Smooth muscle cell (in vitro differentiated cells): Measurements from ENCODE around the gene AKAP9. TPM values are rescaled to one million over a fixed set of nuclear protein-coding genes. Genes with fewer than 3 reads are reported as not detected.
"Not testable (repeated sequence)": the region's sequence is repeated elsewhere in the genome, so short reads cannot be mapped to it uniquely, and the experiment has no call there.

Experiments used
- DNase-seq: peaks from one replicate; lab custom pipeline; 2025; ENCODE audit not compliant: unreplicated experiment; lab: John Stamatoyannopoulos, UW
- H2AFZ ChIP-seq: fragments of 200-600 bp; sonication (generic); 2 replicates; pipeline ENCODE4 v1.6.0; 2016; ENCODE audit warnings: antibody characterized with exemption, low read depth, mild to moderate bottlenecking
- H3F3A ChIP-seq: fragments of 200-600 bp; sonication (generic); 2 replicates; pipeline ENCODE4 v1.6.0; 2017; ENCODE audit warnings: antibody characterized with exemption, low read depth
- H3K27ac ChIP-seq: fragments of 200-600 bp; sonication (generic); 2 replicates; pipeline ENCODE4 v1.5.1; 2016; ENCODE audit warnings: low read depth, mild to moderate bottlenecking
- H3K27me3 ChIP-seq: fragments of 200-600 bp; sonication (generic); 2 replicates; pipeline ENCODE4 v1.6.1; 2016; ENCODE audit warnings: low read depth, mild to moderate bottlenecking
- H3K36me3 ChIP-seq: fragments of 200-600 bp; sonication (generic); 2 replicates; pipeline ENCODE4 v1.5.1; 2016; ENCODE audit warnings: low read depth
- H3K4me1 ChIP-seq: fragments of 200-600 bp; sonication (generic); 2 replicates; pipeline ENCODE4 v1.5.1; 2016; ENCODE audit warnings: low read depth
- H3K4me2 ChIP-seq: fragments of 200-600 bp; sonication (generic); 2 replicates; pipeline ENCODE4 v1.6.0; 2016; ENCODE audit warnings: mild to moderate bottlenecking
- H3K4me3 ChIP-seq: fragments of 200-600 bp; sonication (generic); 2 replicates; pipeline ENCODE4 v1.5.1; 2016; ENCODE audit warnings: mild to moderate bottlenecking
- H3K79me2 ChIP-seq: fragments of 200-600 bp; sonication (generic); 2 replicates; pipeline ENCODE4 v1.6.0; 2016; ENCODE audit warnings: low read depth, mild to moderate bottlenecking
- H3K9ac ChIP-seq: fragments of 200-600 bp; sonication (generic); 2 replicates; pipeline ENCODE4 v1.6.0; 2016; ENCODE audit warnings: low read depth
- H3K9me3 ChIP-seq: fragments of 200-600 bp; sonication (generic); replicated peaks from 2 replicates; pipeline ENCODE4 v1.5.1; 2016; ENCODE audit warnings: low read depth
- H4K20me1 ChIP-seq: fragments of 200-600 bp; sonication (generic); 2 replicates; pipeline ENCODE4 v1.6.0; 2016; ENCODE audit warnings: low read depth
- WGBS: methylation state at CpG from one replicate; pipeline ENCODE4 v1.1.7; 2016; ENCODE audit warnings: low lambda C conversion rate; 5-methylcytosine and 5-hydroxymethylcytosine counted together
- polyA plus RNA-seq: library from polyadenylated mRNA; unstranded; fragments of >200 nt; fragmentation: Nextera tagmentation; extraction: Ambion mirVana; gene quantifications from 2 replicates; pipeline ENCODE4 v1.2.1, GENCODE V29; 2016
- total RNA-seq: library from RNA; depleted of rRNA; stranded (reverse); fragments of >200 nt; gene quantifications from 2 replicates; pipeline ENCODE4 v1.2.3, GENCODE V29; 2014
- TF ChIP-seq, protein P1 (sequence below): fragments of 200-600 bp; sonication (generic); IDR thresholded peaks from 2 replicates; pipeline ENCODE4 v1.5.1; 2017; ENCODE audit warnings: borderline replicate concordance, mild to moderate bottlenecking, antibody characterized with exemption; ENCODE audit not compliant: insufficient read depth, poor library complexity, severe bottlenecking

Gene AKAP9
- total and polyA plus RNA-seq, 2 experiments from 2014 or later = 41.7 to 57.8 TPM

- Histone ChIP-seq H3K9me3 (no peaks in the 10 kb centered on the region), H3K9ac (no peak overlapping the region), H3K36me3 (no peaks in the 10 kb centered on the region), H3K27me3 (no peaks in the 10 kb centered on the region), H2AFZ (no peak overlapping the region), H3K4me3 (no peak overlapping the region), H3K79me2 (peaks cover 96% of the 10 kb centered on the region), H3F3A (no peaks in the 10 kb centered on the region), H3K27ac (no peak overlapping the region), H3K4me2 (no peak overlapping the region), H3K4me1 (no peaks in the 10 kb centered on the region), H4K20me1 (peaks cover 92% of the 10 kb centered on the region)
- WGBS = 99% methylated on average over 3 of the region's 3 CpGs
- TF ChIP-seq, protein P1, sequence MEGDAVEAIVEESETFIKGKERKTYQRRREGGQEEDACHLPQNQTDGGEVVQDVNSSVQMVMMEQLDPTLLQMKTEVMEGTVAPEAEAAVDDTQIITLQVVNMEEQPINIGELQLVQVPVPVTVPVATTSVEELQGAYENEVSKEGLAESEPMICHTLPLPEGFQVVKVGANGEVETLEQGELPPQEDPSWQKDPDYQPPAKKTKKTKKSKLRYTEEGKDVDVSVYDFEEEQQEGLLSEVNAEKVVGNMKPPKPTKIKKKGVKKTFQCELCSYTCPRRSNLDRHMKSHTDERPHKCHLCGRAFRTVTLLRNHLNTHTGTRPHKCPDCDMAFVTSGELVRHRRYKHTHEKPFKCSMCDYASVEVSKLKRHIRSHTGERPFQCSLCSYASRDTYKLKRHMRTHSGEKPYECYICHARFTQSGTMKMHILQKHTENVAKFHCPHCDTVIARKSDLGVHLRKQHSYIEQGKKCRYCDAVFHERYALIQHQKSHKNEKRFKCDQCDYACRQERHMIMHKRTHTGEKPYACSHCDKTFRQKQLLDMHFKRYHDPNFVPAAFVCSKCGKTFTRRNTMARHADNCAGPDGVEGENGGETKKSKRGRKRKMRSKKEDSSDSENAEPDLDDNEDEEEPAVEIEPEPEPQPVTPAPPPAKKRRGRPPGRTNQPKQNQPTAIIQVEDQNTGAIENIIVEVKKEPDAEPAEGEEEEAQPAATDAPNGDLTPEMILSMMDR = no peak
- no peak for DNase-seq
Observed at GRCh38 chr7:91962419-91962818, 21.8 kb downstream of the AKAP9 start.

DNA sequence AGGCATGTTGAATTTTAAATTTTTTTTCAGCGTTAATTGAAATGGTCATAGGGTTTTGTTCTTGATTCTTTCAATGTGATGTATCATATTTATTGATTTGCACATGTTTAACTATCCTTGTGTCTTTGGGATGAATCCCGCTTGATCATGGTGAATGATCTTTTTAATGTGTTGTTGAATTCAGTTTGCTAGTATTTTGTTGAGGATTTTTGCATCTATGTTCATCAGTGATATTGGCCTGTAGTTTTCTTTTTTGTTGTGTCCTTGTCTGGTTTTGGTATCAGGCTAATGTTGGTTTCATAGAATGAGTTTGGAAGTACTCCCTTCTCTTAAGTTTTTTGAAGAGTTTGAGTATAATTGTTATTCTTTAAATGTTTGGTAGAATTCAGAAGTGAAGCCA lies 26.9 kb downstream of the AKAP9 start:
- H3K9ac ChIP-seq, H3K27ac ChIP-seq, H3K27me3 ChIP-seq, H3K36me3 ChIP-seq, H3K4me2 ChIP-seq, DNase-seq, H3K4me1 ChIP-seq, H3K9me3 ChIP-seq, H3K4me3 ChIP-seq, H3F3A ChIP-seq, H2AFZ ChIP-seq: not testable (repeated sequence)
- 89% methylated on average over 2 of the region's 2 CpGs for WGBS
- H3K79me2 ChIP-seq = peaks cover 94% of the 10 kb centered on the region
- H4K20me1 ChIP-seq = peaks cover 94% of the 10 kb centered on the region

- no peak for DNase-seq
- peaks cover 70% of the 10 kb centered on the region for H4K20me1 ChIP-seq
- peaks cover 44% of the 10 kb centered on the region for H3K79me2 ChIP-seq
Observed at GRCh38 chr7:91973639-91974038, 33.0 kb downstream of the AKAP9 start.

GRCh38 chr7:91974066-91974465 lies 33.4 kb downstream of the AKAP9 start:
- no peaks in the 10 kb centered on the region for H3K27me3 ChIP-seq
- no peak overlapping the region for H3K27ac ChIP-seq
- H3K36me3 ChIP-seq = peaks cover 4% of the 10 kb centered on the region
- no peak overlapping the region for H2AFZ ChIP-seq
- peaks cover 65% of the 10 kb centered on the region for H4K20me1 ChIP-seq
- no peak overlapping the region for H3K4me3 ChIP-seq
- H3K9me3 ChIP-seq = no peaks in the 10 kb centered on the region
- H3F3A ChIP-seq = no peaks in the 10 kb centered on the region
- no peak overlapping the region for H3K9ac ChIP-seq
- no peak overlapping the region for H3K4me2 ChIP-seq
- H3K79me2 ChIP-seq = peaks cover 40% of the 10 kb centered on the region
- H3K4me1 ChIP-seq = peaks cover 4% of the 10 kb centered on the region
- TF ChIP-seq, protein P1 = no peak
- no peak for DNase-seq

More at GRCh38 chr7:91973639-91974038, 33.0 kb downstream of the AKAP9 start:
- H3K36me3 ChIP-seq = peaks cover 4% of the 10 kb centered on the region
- H3K27ac ChIP-seq = no peak overlapping the region
- TF ChIP-seq, protein P1 = no peak
- no peak overlapping the region for H3K4me3 ChIP-seq
- H3K9me3 ChIP-seq = no peaks in the 10 kb centered on the region
- H3F3A ChIP-seq = no peaks in the 10 kb centered on the region
- H3K9ac ChIP-seq = no peak overlapping the region
- WGBS = 91% methylated on average over 5 of the region's 5 CpGs
- H3K4me1 ChIP-seq = peaks cover 4% of the 10 kb centered on the region
- no peak overlapping the region for H3K4me2 ChIP-seq
- H2AFZ ChIP-seq = no peak overlapping the region
- H3K27me3 ChIP-seq = no peaks in the 10 kb centered on the region
